NCI-H1048 (cell line): Measurements from ENCODE around the gene EBPL.

Experiments
- DNase-seq: peaks from one replicate; lab custom pipeline; 2025; lab: John Stamatoyannopoulos, UW

The EBPL gene

DNA sequence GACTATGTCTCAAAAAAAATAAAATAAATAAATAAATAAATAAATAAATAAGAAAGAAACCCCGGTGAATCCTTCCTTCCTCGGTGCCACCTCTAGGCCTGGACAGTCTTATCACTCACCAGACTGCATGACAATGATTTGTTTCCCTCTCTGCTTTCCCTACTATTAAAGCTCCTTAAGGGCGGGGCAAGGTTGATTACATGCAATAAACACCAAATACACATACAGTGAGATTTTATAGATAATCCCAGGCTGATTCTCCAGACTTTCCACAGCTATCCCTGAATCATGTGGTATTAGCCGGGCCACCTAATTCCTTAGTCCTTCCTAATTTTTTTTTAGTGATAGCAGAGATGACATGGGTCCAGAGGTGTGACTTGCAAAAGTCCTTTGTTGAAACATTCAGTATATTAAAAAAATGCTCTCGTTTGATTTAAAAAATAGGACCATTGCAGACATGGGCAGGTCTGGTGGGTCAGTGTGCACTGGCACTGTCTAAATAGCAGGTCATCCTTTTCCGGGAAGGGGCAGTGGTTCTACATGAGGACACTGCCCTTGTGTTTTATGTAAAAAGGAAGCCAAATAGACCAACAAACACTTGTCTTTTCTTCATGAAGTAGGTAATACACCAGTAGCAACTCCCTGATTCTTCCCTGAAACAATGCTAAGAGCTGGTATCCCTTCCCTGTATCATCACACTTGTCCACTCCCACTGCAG, 14.5 kb downstream of the EBPL start:
- DNase-seq, result no peak

- no peak for DNase-seq
Measured at GRCh38 chr13:49670828-49671227, 20.5 kb downstream of the EBPL start.

DNA sequence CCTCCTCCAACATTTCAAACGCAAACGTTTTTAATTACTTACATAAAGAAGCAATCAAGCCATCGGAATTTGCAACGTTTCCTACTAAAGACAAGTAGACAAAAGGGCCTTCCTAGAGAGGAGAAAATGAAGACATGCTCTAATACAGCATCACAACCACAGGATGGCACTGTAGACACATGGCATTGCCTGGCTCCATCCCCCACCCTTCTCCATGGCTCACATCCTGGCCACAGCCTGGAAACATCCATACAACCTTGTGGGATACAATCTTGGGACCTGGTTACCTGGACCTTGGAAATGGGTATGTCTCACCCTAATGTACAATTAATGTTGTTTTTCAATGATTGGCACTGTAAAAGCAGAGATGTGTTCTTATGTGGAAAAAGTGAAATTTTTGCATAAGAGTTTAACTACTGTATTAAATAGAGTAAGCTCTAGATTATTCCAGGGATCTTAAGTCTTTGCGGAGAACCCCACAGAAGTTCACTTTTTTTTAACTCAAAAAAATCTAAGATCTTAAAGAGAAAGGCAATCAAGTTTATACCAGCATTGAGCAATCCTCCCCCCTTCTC, 21.5 kb downstream of the EBPL start:
- peak; percentile 5 for DNase-seq

DNA sequence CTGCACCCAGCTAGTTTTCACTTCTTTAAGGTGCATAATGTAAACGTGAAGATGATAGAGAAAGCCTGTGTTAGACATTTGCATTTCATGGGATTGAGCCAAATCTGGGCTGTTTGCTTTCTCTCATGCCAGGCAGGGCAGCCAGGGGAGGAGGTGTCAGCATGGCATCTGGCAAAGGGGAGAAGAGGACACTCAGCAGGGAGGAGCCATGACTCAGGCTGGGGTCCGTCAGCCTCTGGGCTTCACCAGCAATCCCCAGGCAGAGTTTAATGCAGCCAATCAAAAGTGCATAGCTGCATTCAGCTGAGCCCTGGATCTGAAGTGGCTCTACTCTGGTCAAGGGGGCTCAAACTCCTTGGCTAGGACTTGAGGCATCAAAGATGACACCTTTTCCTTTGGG, 23.5 kb downstream of the EBPL start:
- DNase-seq, result no peak

- no peak for DNase-seq
Measured at GRCh38 chr13:49664606-49665005, 26.7 kb downstream of the EBPL start.

DNA sequence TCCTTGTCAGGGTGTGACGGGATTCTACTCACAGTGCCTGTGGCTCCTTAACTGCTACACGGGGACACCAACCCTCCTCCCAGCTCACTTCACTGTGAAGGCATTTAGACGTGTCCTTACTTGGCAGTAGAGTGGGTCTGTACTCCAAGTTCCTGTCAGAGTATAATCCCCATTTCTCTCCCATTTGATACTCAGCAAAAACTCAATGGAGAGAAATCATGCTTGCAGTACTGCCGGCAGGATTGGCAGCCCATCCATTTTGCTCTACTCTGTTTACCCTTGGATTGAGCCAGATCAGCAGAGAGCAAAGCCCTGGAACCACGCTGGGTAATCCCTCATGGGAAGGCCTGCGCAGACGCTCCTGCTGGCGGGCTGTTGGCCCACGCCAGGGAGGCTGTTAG, 34.0 kb downstream of the EBPL start:
- no peak for DNase-seq

DNA sequence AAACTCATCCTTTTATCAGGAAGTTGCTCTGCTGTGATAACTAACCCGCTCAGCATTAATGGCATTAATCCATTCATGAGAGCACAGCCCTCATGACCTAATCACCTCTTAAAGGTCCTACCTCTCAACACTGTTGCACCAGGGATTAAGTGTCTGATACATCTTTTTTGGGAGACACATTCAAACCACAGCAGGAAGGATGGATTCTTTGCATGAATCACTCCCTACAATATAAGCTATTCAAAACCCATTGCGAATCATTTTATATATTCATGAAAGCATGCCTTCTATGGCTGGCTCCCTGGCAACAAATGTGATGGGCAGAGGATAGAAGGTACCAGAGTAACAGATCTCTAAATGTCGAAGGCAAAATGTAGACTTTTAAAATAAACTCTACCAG, 35.4 kb downstream of the EBPL start:
- no peak for DNase-seq

DNA sequence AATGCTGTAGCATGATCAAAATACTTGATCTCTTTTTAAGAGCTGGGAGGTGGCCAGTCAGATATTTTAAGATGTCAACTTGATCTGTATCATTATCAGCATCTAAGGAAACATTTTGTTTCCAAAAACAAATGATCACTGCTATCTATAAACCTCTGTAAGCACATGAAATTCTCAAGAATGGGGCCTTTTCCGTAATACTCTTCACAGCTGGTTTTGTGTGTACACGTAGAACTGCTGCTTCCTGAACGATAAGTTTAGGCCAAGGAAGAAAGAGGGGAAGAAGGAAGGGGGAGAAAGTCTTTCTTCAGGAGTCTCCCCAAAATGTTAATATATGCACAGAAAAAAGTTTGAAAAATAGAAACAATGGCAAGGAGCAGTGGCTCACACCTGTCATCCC, 37.3 kb downstream of the EBPL start:
- no peak for DNase-seq

DNA sequence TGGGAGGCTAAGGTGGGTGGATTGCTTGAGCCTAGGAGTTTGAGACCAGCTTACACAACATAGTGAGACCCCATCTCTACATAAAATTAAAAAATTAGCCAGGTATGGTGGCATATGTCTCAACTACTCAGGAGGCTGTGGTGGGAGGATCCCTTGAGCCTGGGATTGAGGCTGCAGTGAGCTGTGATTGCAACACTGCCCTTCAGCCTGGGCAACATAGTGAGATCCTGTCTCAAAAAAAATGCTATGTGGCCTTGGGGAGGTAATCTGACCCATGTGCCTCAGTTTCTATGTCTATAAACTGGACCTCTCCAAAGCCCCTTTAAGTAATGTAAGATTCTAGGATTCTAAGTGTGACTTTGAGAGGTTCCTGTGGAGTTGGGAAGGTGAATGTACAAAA, 37.8 kb downstream of the EBPL start:
- no peak for DNase-seq

GRCh38 chr13:49652355-49653305, 38.7 kb downstream of the EBPL start:
- DNase-seq, result no peak

GRCh38 chr13:49651570-49652354, 39.5 kb downstream of the EBPL start:
- DNase-seq, result no peak

DNA sequence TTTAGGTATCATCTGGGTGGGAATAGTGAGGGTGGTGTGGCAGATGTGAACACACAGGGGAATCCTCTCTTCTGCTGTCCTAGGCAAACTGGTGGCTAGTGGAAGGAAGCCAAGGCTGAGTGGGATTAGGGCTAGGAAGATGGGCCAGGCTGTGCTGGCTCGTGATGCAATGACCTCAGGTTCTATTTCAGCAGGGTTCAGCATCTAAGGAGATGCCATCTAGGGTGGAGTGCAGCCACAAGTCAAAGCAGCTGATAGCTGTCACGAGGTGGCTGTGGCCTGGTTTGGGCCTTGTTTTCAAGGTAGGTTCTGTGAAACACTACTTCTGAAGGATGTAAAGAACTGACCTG, 41.3 kb downstream of the EBPL start:
- DNase-seq, result no peak

DNA sequence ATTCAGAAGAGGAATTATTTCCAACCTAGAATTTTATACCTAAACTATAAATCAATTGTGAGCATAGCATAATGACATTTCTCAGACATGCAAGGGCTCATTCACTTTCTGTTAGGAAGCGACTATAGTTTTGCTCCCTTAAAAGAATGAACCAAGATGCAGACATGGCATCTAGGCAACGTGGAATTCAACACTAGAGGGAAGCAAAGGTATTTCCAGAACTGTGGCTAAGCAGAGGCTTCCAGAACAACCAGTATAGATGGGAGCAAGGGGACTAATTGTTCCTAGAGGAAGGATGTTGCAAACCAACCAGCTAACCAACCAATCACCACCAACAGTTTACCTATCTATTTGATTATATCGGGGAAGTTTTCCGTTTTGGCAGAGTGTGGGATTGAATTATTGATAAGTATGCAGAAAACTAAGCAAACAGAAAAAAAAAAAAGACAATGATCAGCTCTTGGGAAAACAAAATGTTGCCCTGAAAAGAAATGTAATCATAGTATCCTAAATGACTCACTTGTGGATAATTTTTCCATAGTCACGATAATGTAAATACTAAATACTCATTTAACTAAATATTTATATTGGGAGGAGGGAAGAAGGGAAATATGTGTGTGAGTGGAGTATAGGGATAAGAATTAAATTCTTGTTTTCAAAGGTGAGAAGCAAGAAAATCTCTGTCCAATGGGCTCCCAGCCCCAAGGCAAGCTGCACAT, 41.9 kb downstream of the EBPL start:
- DNase-seq, result no peak

GRCh38 chr13:49646688-49647087, 44.6 kb downstream of the EBPL start:
- no peak for DNase-seq

- no peak for DNase-seq
Measured at GRCh38 chr13:49645451-49645850, 45.8 kb downstream of the EBPL start.

GRCh38 chr13:49643035-49643646, 48.1 kb downstream of the EBPL start:
- no peak for DNase-seq

- no peak for DNase-seq
Measured at GRCh38 chr13:49641801-49642291, 49.4 kb downstream of the EBPL start.

GRCh38 chr13:49638744-49639072, 52.6 kb downstream of the EBPL start:
- DNase-seq, result no peak

DNA sequence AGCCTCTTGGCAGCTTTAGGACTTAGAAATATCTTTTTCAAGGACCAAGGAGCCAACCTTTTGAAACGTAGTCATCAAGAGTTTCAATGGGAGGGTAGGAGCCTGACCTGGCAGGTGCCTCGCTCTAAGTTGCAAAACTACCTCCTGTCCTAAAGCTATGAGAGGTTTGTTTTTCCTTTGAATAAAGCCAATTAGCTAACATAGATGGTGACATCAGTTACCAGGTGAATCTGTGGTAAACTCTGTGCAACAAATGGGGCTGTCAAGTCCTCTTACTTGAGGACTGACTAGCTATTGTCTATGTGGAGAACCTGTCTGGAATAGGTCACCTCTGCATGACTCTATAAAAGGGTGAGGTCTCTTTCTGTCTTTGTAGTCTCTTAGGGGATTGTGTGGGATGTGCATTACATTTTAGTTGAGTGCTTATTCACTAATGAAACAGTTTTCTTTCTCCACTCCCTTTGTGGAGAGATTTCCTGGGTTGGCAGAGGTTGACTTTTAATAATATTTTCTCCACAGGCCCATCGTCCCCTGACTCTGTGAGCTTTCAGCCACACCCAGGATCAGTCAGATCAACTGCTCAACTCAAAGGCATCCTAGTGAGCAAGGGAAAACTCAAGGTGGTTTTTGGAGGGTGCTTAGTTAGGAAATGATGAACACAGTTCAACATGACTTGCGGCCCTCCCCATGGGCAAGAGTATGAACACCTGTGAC, 53.1 kb downstream of the EBPL start:
- no peak for DNase-seq

- no peak for DNase-seq
Measured at GRCh38 chr13:49636705-49637104, 54.6 kb downstream of the EBPL start.
